H9 (cell line): ENCODE data around the gene PAMR1. TPM values are rescaled to one million over a fixed set of nuclear protein-coding genes. Genes with fewer than 3 reads are reported as not detected.

Experiments used
- DNase-seq: peaks from one replicate; pipeline ENCODE4 v3.0.0-alpha.2; 2017
- H2AFZ ChIP-seq: one replicate; pipeline ENCODE4 v1.6.1; 2013; ENCODE audit warnings: mild to moderate bottlenecking, low read length, control low read depth, moderate library complexity
- H2AK5ac ChIP-seq: 2 replicates; pipeline ENCODE4 v1.6.1; 2013; ENCODE audit warnings: low read length, control low read depth, mixed read lengths; ENCODE audit not compliant: insufficient read length
- H2BK120ac ChIP-seq: one replicate; pipeline ENCODE4 v1.6.1; 2013; ENCODE audit warnings: low read depth, mild to moderate bottlenecking, low read length, control low read depth, inconsistent platforms; ENCODE audit not compliant: poor library complexity, severe bottlenecking
- H2BK12ac ChIP-seq: 2 replicates; pipeline ENCODE4 v1.6.1; 2013; ENCODE audit warnings: low read length, control low read depth, mixed read lengths, low read depth; ENCODE audit not compliant: insufficient read length
- H2BK15ac ChIP-seq: 2 replicates; pipeline ENCODE4 v1.6.1; 2013; ENCODE audit warnings: low read depth, low read length, control low read depth
- H2BK20ac ChIP-seq: one replicate; pipeline ENCODE4 v1.6.1; 2013; ENCODE audit warnings: low read depth, mild to moderate bottlenecking, low read length, control low read depth, inconsistent platforms; ENCODE audit not compliant: poor library complexity, severe bottlenecking
- H2BK5ac ChIP-seq: 2 replicates; pipeline ENCODE4 v1.6.1; 2013; ENCODE audit warnings: low read length, control low read depth, mixed read lengths; ENCODE audit not compliant: insufficient read length
- H3K14ac ChIP-seq: 2 replicates; pipeline ENCODE4 v1.6.1; 2013; ENCODE audit warnings: low read length, control low read depth; ENCODE audit not compliant: insufficient read depth
- H3K18ac ChIP-seq: 2 replicates; pipeline ENCODE4 v1.6.1; 2013; ENCODE audit warnings: low read depth, mild to moderate bottlenecking, mixed read lengths, low read length, control low read depth; ENCODE audit not compliant: insufficient read length
- H3K23ac ChIP-seq: 2 replicates; pipeline ENCODE4 v1.6.1; 2013; ENCODE audit warnings: low read length, control low read depth, mixed read lengths, low read depth; ENCODE audit not compliant: insufficient read length
- H3K23me2 ChIP-seq: 2 replicates; pipeline ENCODE4 v1.6.1; 2013; ENCODE audit warnings: low read depth, mild to moderate bottlenecking, mixed read lengths, low read length, control low read depth; ENCODE audit not compliant: insufficient read length, poor library complexity, severe bottlenecking
- H3K27ac ChIP-seq: 2 replicates; pipeline ENCODE4 v1.5.1; 2013; ENCODE audit warnings: low read length, control low read depth, mixed read lengths, low read depth; ENCODE audit not compliant: insufficient read length
- H3K27me3 ChIP-seq: 2 replicates; pipeline ENCODE4 v1.6.1; 2013; ENCODE audit warnings: low read length, control low read depth, inconsistent platforms; ENCODE audit not compliant: insufficient read depth
- H3K4ac ChIP-seq: 2 replicates; pipeline ENCODE4 v1.6.1; 2013; ENCODE audit warnings: low read depth, mild to moderate bottlenecking, control low read depth, inconsistent platforms, low read length, moderate library complexity
- H3K4me1 ChIP-seq: 2 replicates; pipeline ENCODE4 v1.6.1; 2013; ENCODE audit warnings: low read length, control low read depth, inconsistent platforms; ENCODE audit not compliant: insufficient read depth
- H3K4me2 ChIP-seq: 2 replicates; pipeline ENCODE4 v1.6.1; 2013; ENCODE audit warnings: low read length, control low read depth, mixed read lengths; ENCODE audit not compliant: insufficient read length, insufficient read depth
- H3K56ac ChIP-seq: 2 replicates; pipeline ENCODE4 v1.6.1; 2013; ENCODE audit warnings: low read depth, mild to moderate bottlenecking, mixed read lengths, low read length, control low read depth; ENCODE audit not compliant: insufficient read length
- H3K79me1 ChIP-seq: 2 replicates; pipeline ENCODE4 v1.6.1; 2013; ENCODE audit warnings: low read depth, mild to moderate bottlenecking, moderate library complexity, low read length, control low read depth, inconsistent platforms; ENCODE audit not compliant: insufficient read depth, poor library complexity, severe bottlenecking
- H3K79me2 ChIP-seq: 2 replicates; pipeline ENCODE4 v1.6.1; 2013; ENCODE audit warnings: low read length, control low read depth, inconsistent platforms; ENCODE audit not compliant: insufficient read depth
- H3K9ac ChIP-seq: 2 replicates; pipeline ENCODE4 v1.6.1; 2013; ENCODE audit warnings: low read length, control low read depth, mixed read lengths; ENCODE audit not compliant: insufficient read length; ENCODE audit errors: extremely low read depth
- H3K9me3 ChIP-seq: one replicate; pipeline ENCODE4 v1.6.1; 2013; ENCODE audit warnings: low read depth, low read length, inconsistent platforms; ENCODE audit not compliant: control insufficient read depth
- H3T11ph ChIP-seq: one replicate; pipeline ENCODE4 v1.6.1; 2013; ENCODE audit warnings: mild to moderate bottlenecking, low read length, control low read depth, inconsistent platforms
- H4K20me1 ChIP-seq: one replicate; pipeline ENCODE4 v1.6.1; 2013; ENCODE audit not compliant: control insufficient read depth, insufficient read length, insufficient read depth
- H4K5ac ChIP-seq: 2 replicates; pipeline ENCODE4 v1.6.1; 2013; ENCODE audit warnings: low read depth, mild to moderate bottlenecking, mixed read lengths, low read length, control low read depth; ENCODE audit not compliant: insufficient read length
- H4K8ac ChIP-seq: replicated peaks from 2 replicates; pipeline ENCODE4 v1.6.1; 2013; ENCODE audit warnings: low read length, control low read depth, mixed read lengths, low read depth; ENCODE audit not compliant: insufficient read length
- H4K91ac ChIP-seq: 2 replicates; pipeline ENCODE4 v1.6.1; 2013; ENCODE audit warnings: low read depth, mild to moderate bottlenecking, moderate library complexity, mixed read lengths, low read length, control low read depth; ENCODE audit not compliant: insufficient read length
- H3K27ac Mint-ChIP-seq, 3 experiments: 2 replicates in 2 of 3; 3 replicates in 1 of 3; pipeline ENCODE4 v1.8.0; 2020 to 2021; ENCODE audit warnings: mixed read lengths in 3 of 3, mild to moderate bottlenecking in 1 of 3, moderate library complexity in 1 of 3
- H3K27me3 Mint-ChIP-seq: 2 replicates; pipeline ENCODE4 v1.8.0; 2021; ENCODE audit warnings: low read depth, mild to moderate bottlenecking, moderate library complexity, mixed read lengths
- H3K36me3 Mint-ChIP-seq, 3 experiments: 2 replicates in 2 of 3; 3 replicates in 1 of 3; pipeline ENCODE4 v1.8.0; 2020 to 2021; ENCODE audit warnings: low read depth in 3 of 3, mixed read lengths in 3 of 3; ENCODE audit not compliant: insufficient read depth in 1 of 3
- H3K4me1 Mint-ChIP-seq, 2 experiments: 2 replicates each; pipeline ENCODE4 v1.8.0; 2020; ENCODE audit warnings: mixed read lengths in 2 of 2
- H3K4me3 Mint-ChIP-seq, 2 experiments: 2 replicates in 1 of 2; 3 replicates in 1 of 2; pipeline ENCODE4 v1.8.0; 2020 to 2021; ENCODE audit warnings: mild to moderate bottlenecking in 2 of 2, mixed read lengths in 2 of 2, moderate library complexity in 1 of 2
- H3K9me3 Mint-ChIP-seq, 2 experiments: 2 replicates in 1 of 2; 3 replicates in 1 of 2; pipeline ENCODE4 v1.8.0; 2020; ENCODE audit warnings: mild to moderate bottlenecking in 2 of 2, mixed read lengths in 2 of 2, moderate library complexity in 1 of 2
- CTCF ChIP-seq: fragments of 200-600 bp; sonication (generic); conservative IDR thresholded peaks from 3 replicates; pipeline ENCODE4 v1.8.0; 2021; ENCODE audit warnings: antibody characterized with exemption, mild to moderate bottlenecking
- WGBS: extraction: QIAGEN DNeasy Blood & Tissue Kit; methylation state at CpG from one replicate; pipeline ENCODE4 v1.1.7; 2013; ENCODE audit warnings: missing lambda C conversion rate, low lambda C conversion rate, mixed read lengths; ENCODE audit not compliant: insufficient read length; ENCODE audit errors: extremely low coverage; 5-methylcytosine and 5-hydroxymethylcytosine counted together
- total RNA-seq: library from RNA; stranded (reverse); gene quantifications from 2 replicates; pipeline ENCODE4 v1.2.1, GENCODE V29; 2021

The PAMR1 gene
- total RNA-seq, 1 experiment from 2014 or later, result 2.4 TPM

- H3K23me2 ChIP-seq, result peaks cover 13% of the 10 kb centered on the region
- no peak overlapping the region for H3K23ac ChIP-seq
- H4K5ac ChIP-seq, result no peak overlapping the region
- H3K14ac ChIP-seq, result no peak overlapping the region
- no peak overlapping the region for H4K8ac ChIP-seq
- no peaks in the 10 kb centered on the region for H3K79me2 ChIP-seq
- H3K27ac ChIP-seq, result no peak overlapping the region
- H3K4ac ChIP-seq, result no peak overlapping the region
- no peaks in the 10 kb centered on the region for H3K9me3 ChIP-seq
- TF ChIP-seq CTCF, result no peak
- peaks cover 7% of the 10 kb centered on the region in 2 experiments; a peak in 3 of 4 replicates for H3K4me1 Mint-ChIP-seq
- H3K27ac Mint-ChIP-seq, result no peak overlapping the region
- no peak overlapping the region for H3K9ac ChIP-seq
- H3K36me3 Mint-ChIP-seq, result no peaks in the 10 kb centered on the region
- no peak overlapping the region for H3K56ac ChIP-seq
- H4K91ac ChIP-seq, result no peak overlapping the region
- H4K20me1 ChIP-seq, result no peaks in the 10 kb centered on the region
- H2BK120ac ChIP-seq, result no peak overlapping the region
- no peak overlapping the region for H3K18ac ChIP-seq
- H2BK15ac ChIP-seq, result no peak overlapping the region
- H3K9me3 Mint-ChIP-seq, result no peaks in the 10 kb centered on the region
- H3K4me1 ChIP-seq, result no peaks in the 10 kb centered on the region
- H2BK12ac ChIP-seq, result no peak overlapping the region
- no peak overlapping the region for H3K4me2 ChIP-seq
- H3K79me1 ChIP-seq, result no peaks in the 10 kb centered on the region
- no peak overlapping the region for H2BK20ac ChIP-seq
- no peak overlapping the region for H2BK5ac ChIP-seq
- H3T11ph ChIP-seq, result no peak overlapping the region
- H2AK5ac ChIP-seq, result no peak overlapping the region
- peaks cover 82% of the 10 kb centered on the region for H3K27me3 Mint-ChIP-seq
- no peak overlapping the region for H2AFZ ChIP-seq
- no CpG with 5 or more reads among the region's 6 CpGs for WGBS
- peaks cover 29% of the 10 kb centered on the region for H3K27me3 ChIP-seq
- no peak overlapping the region for H3K4me3 Mint-ChIP-seq
- no peak for DNase-seq
Observed at GRCh38 chr11:35414311-35414710, 111.1 kb downstream of the PAMR1 start.
